OCI-LY3 (cell line): ENCODE data around the gene CISD2.

Experiments used
- H2AFZ ChIP-seq: fragments of 200-600, 300-600 bp; shearing (Covaris generic); 2 replicates; pipeline ENCODE4 v1.6.0; 2014; ENCODE audit warnings: antibody characterized with exemption, low read depth, low read length
- H3K27ac ChIP-seq: fragments of 200-600, 300-600 bp; sonication (generic); 2 replicates; pipeline ENCODE4 v1.5.1; 2014; ENCODE audit warnings: mild to moderate bottlenecking, low read length, moderate library complexity, mixed read lengths
- H3K27me3 ChIP-seq: fragments of 200-600, 300-600 bp; sonication (generic); 2 replicates; pipeline ENCODE4 v1.6.1; 2014; ENCODE audit warnings: low read depth, low read length, mixed read lengths
- H3K36me3 ChIP-seq: fragments of 200-600, 300-600 bp; sonication (generic); replicated peaks from 2 replicates; pipeline ENCODE3; 2014; ENCODE audit warnings: low read depth, low read length, mixed read lengths
- H3K4me1 ChIP-seq: fragments of 300-600, 200-600 bp; sonication (generic); 2 replicates; pipeline ENCODE4 v1.6.1; 2014; ENCODE audit warnings: low read length, mixed read lengths
- H3K4me2 ChIP-seq: fragments of 200-600, 300-600 bp; sonication (generic); 2 replicates; pipeline ENCODE4 v1.6.1; 2014; ENCODE audit warnings: low read length, mixed read lengths
- H3K4me3 ChIP-seq: fragments of 300-600, 200-600 bp; sonication (generic); 2 replicates; pipeline ENCODE4 v1.5.1; 2014; ENCODE audit warnings: antibody characterized with exemption, mild to moderate bottlenecking, low read length, moderate library complexity
- H3K79me2 ChIP-seq: fragments of 300-600, 200-600 bp; shearing (Covaris generic); 2 replicates; pipeline ENCODE4 v1.6.1; 2014; ENCODE audit warnings: mild to moderate bottlenecking, low read length, mixed read lengths
- H3K9ac ChIP-seq: fragments of 300-600, 200-600 bp; shearing (Covaris generic); 2 replicates; pipeline ENCODE4 v1.6.0; 2014; ENCODE audit warnings: mild to moderate bottlenecking, low read length, moderate library complexity
- H3K9me3 ChIP-seq: fragments of 200-600, 300-600 bp; shearing (Covaris generic); 2 replicates; pipeline ENCODE4 v1.6.1; 2014; ENCODE audit warnings: low read length, mixed read lengths; ENCODE audit not compliant: insufficient read depth
- H4K20me1 ChIP-seq: fragments of 200-600, 300-600 bp; sonication (generic); 2 replicates; pipeline ENCODE4 v1.6.1; 2016; ENCODE audit warnings: low read length, mixed read lengths; ENCODE audit not compliant: insufficient read depth
- CTCF ChIP-seq: fragments of 200-600, 300-600 bp; sonication (generic); IDR thresholded peaks from 2 replicates; pipeline ENCODE4 v1.5.1; 2014; ENCODE audit warnings: antibody characterized with exemption, low read length, low read depth
- EZH2phosphoT487 ChIP-seq: fragments of 200-600 bp; shearing (Covaris generic); IDR thresholded peaks from 2 replicates; pipeline ENCODE4 v1.6.1; 2018; ENCODE audit warnings: antibody characterized with exemption, mixed run types, low read depth

CISD2 gene

GRCh38 chr4:102843273-102843672 is 25.5 kb upstream of the CISD2 start:
- Histone ChIP-seq H3K27me3 (no peaks in the 10 kb centered on the region), H3K4me2 (no peak overlapping the region), H3K9me3 (no peaks in the 10 kb centered on the region), H4K20me1 (no peaks in the 10 kb centered on the region), H3K79me2 (no peaks in the 10 kb centered on the region), H2AFZ (no peak overlapping the region), H3K9ac (no peak overlapping the region), H3K4me1 (peaks cover 6% of the 10 kb centered on the region; the same call in 1 of the 2 replicates), H3K36me3 (no peaks in the 10 kb centered on the region), H3K4me3 (no peak overlapping the region), H3K27ac (no peak overlapping the region)
- TF ChIP-seq EZH2phosphoT487 (no peak), CTCF (no peak)

- TF ChIP-seq EZH2phosphoT487, result no peak
- no peak for TF ChIP-seq CTCF
- Histone ChIP-seq H3K27me3 (no peaks in the 10 kb centered on the region), H3K4me1 (peaks cover 6% of the 10 kb centered on the region; the same call in 1 of the 2 replicates), H2AFZ (no peak overlapping the region), H4K20me1 (no peaks in the 10 kb centered on the region), H3K9ac (no peak overlapping the region), H3K4me3 (no peak overlapping the region), H3K79me2 (no peaks in the 10 kb centered on the region), H3K27ac (no peak overlapping the region), H3K9me3 (no peaks in the 10 kb centered on the region), H3K36me3 (no peaks in the 10 kb centered on the region), H3K4me2 (no peak overlapping the region)
These were observed 24.9 kb upstream of the CISD2 start for GRCh38 chr4:102843938-102844337.

- TF ChIP-seq EZH2phosphoT487 (no peak), CTCF (no peak)
- no peak overlapping the region for H3K9ac ChIP-seq
- no peaks in the 10 kb centered on the region for H3K9me3 ChIP-seq
- H3K36me3 ChIP-seq, result no peaks in the 10 kb centered on the region
- H3K4me3 ChIP-seq, result no peak overlapping the region
- H3K4me2 ChIP-seq, result no peak overlapping the region
- no peaks in the 10 kb centered on the region for H3K79me2 ChIP-seq
- H4K20me1 ChIP-seq, result no peaks in the 10 kb centered on the region
- H3K4me1 ChIP-seq, result no peaks in the 10 kb centered on the region; the same call in 1 of the 2 replicates
- H3K27me3 ChIP-seq, result no peaks in the 10 kb centered on the region
- no peak overlapping the region for H2AFZ ChIP-seq
- H3K27ac ChIP-seq, result no peak overlapping the region
These were observed 21.1 kb upstream of the CISD2 start for GRCh38 chr4:102847687-102848086.

GRCh38 chr4:102849579-102850104 is 19.1 kb upstream of the CISD2 start:
- H3K4me2 ChIP-seq, result no peak overlapping the region
- H3K79me2 ChIP-seq, result no peaks in the 10 kb centered on the region
- H3K9me3 ChIP-seq, result no peaks in the 10 kb centered on the region
- H3K4me3 ChIP-seq, result no peak overlapping the region
- no peaks in the 10 kb centered on the region for H3K4me1 ChIP-seq
- H4K20me1 ChIP-seq, result no peaks in the 10 kb centered on the region
- H2AFZ ChIP-seq, result no peak overlapping the region
- no peak for TF ChIP-seq CTCF
- TF ChIP-seq EZH2phosphoT487, result no peak
- no peaks in the 10 kb centered on the region for H3K36me3 ChIP-seq
- no peak overlapping the region for H3K9ac ChIP-seq
- no peak overlapping the region for H3K27ac ChIP-seq
- H3K27me3 ChIP-seq, result no peaks in the 10 kb centered on the region
